Ovary (tissue), 3 donors: ENCODE results near the gene IL1R2.

Experiments
- EP300 ChIP-seq: sonication (generic); formaldehyde crosslinking; IDR thresholded peaks from one replicate; pipeline ENCODE4 v1.6.1; 2017; ENCODE audit warnings: antibody characterized with exemption
- POLR2A ChIP-seq: fragments of 450-650 bp; IDR thresholded peaks from one replicate; pipeline ENCODE4 v1.6.1; 2017; ENCODE audit warnings: antibody characterized with exemption, mild to moderate bottlenecking, moderate library complexity
- TF ChIP-seq, protein P1 (sequence below), 3 donors: fragments of 450-650 bp in 2 of 3; fragments of 200-600 bp in 1 of 3; IDR thresholded peaks; one replicate each; pipeline versions ENCODE4 v1.5.1 to v1.8.0; 2016 to 2022; ENCODE audit warnings: antibody characterized with exemption in 3 of 3, mild to moderate bottlenecking in 1 of 3
- donor health status: DM: no; HTN: no; CAD: no.

DNA sequence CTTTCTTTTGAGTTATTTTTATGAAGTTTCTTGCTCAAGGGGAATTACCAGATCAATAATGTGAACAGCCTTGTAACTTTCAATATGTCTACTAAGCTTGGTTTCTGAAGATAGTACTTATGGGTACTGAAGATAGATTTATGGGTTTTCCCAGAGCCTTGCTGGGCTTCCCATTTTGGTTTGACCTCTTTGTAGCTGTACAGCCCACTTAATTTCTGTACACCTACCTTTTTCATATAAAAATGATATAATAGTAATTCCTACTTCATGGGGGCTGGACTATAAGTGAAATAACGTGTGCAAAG, 22.2 kb downstream of the IL1R2 start:
- TF ChIP-seq, protein P1, sequence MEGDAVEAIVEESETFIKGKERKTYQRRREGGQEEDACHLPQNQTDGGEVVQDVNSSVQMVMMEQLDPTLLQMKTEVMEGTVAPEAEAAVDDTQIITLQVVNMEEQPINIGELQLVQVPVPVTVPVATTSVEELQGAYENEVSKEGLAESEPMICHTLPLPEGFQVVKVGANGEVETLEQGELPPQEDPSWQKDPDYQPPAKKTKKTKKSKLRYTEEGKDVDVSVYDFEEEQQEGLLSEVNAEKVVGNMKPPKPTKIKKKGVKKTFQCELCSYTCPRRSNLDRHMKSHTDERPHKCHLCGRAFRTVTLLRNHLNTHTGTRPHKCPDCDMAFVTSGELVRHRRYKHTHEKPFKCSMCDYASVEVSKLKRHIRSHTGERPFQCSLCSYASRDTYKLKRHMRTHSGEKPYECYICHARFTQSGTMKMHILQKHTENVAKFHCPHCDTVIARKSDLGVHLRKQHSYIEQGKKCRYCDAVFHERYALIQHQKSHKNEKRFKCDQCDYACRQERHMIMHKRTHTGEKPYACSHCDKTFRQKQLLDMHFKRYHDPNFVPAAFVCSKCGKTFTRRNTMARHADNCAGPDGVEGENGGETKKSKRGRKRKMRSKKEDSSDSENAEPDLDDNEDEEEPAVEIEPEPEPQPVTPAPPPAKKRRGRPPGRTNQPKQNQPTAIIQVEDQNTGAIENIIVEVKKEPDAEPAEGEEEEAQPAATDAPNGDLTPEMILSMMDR (IDR thresholded peaks at IDR 0.05), result no peak
- TF ChIP-seq POLR2A, result no peak
- no peak for TF ChIP-seq EP300
